Transverse colon (tissue), 4 donors: ENCODE results near the gene NECTIN3. TPM values are rescaled to one million over a fixed set of nuclear protein-coding genes. Genes with fewer than 3 reads are reported as not detected.

Experiments used
- DNase-seq: peaks from one replicate; pipeline ENCODE4 v3.0.0-alpha.2; 2019
- H3K27ac ChIP-seq, 4 donors: fragments of 200-600 bp; sonication (generic); 2 replicates each; pipeline ENCODE4 v1.5.1; 2016 to 2018; ENCODE audit warnings: inconsistent platforms in 4 of 4
- H3K27me3 ChIP-seq: fragments of 200-600 bp; sonication (generic); 2 replicates; pipeline ENCODE4 v1.5.1; 2017; ENCODE audit warnings: inconsistent platforms
- H3K36me3 ChIP-seq, 4 donors: fragments of 200-600 bp; sonication (generic); 2 replicates each; pipeline ENCODE4 v1.5.1; 2017 to 2019; ENCODE audit warnings: inconsistent platforms in 4 of 4
- H3K4me1 ChIP-seq, 4 donors: fragments of 200-600 bp; sonication (generic); 2 replicates each; pipeline ENCODE4 v1.5.1; 2017 to 2020; ENCODE audit warnings: inconsistent platforms in 4 of 4
- H3K4me3 ChIP-seq, 4 donors: fragments of 200-600 bp; sonication (generic); 1 replicate in 1 of 4; 2 replicates in 3 of 4; pipeline versions ENCODE4 v1.5.1 to v1.6.1; 2017 to 2019; ENCODE audit warnings: inconsistent platforms in 4 of 4
- H3K9me3 ChIP-seq, 2 donors: fragments of 200-600 bp; sonication (generic); 2 replicates each; pipeline ENCODE4 v1.5.1; 2017 to 2019; ENCODE audit warnings: inconsistent platforms in 2 of 2
- CTCF ChIP-seq, 5 experiments: fragments of 200-600 bp in 3 of 5; fragments of 450-650 bp in 2 of 5; sonication (generic) in 3 of 5; IDR thresholded peaks; 1 replicate in 2 of 5; 2 replicates in 3 of 5; pipeline ENCODE4 v1.5.1; 2016 to 2017; ENCODE audit warnings: antibody characterized with exemption in 5 of 5, inconsistent platforms in 3 of 5, mild to moderate bottlenecking in 2 of 5, moderate library complexity in 1 of 5
- EP300 ChIP-seq: sonication (generic); formaldehyde crosslinking; IDR thresholded peaks from one replicate; pipeline ENCODE4 v1.6.1; 2017; ENCODE audit warnings: antibody characterized with exemption, low read depth
- POLR2A ChIP-seq: fragments of 450-650 bp; IDR thresholded peaks from one replicate; pipeline ENCODE4 v1.6.1; 2016; ENCODE audit warnings: antibody characterized with exemption, mild to moderate bottlenecking, moderate library complexity
- POLR2AphosphoS5 ChIP-seq, 3 donors: sonication (generic); formaldehyde crosslinking; IDR thresholded peaks; one replicate each; pipeline ENCODE4 v1.6.1; 2016; ENCODE audit warnings: antibody characterized with exemption in 3 of 3
- WGBS, 2 donors: methylation state at CpG; one replicate each; pipeline ENCODE4 v1.1.5; 2018; ENCODE audit warnings: low coverage in 1 of 2; 5-methylcytosine and 5-hydroxymethylcytosine counted together
- in situ Hi-C, 4 donors: fragments of 200-750 bp; cut with MboI; loops; one replicate each; pipeline versions ENCODE4 v1.15.0 to v1.15.1; 2017; ENCODE audit warnings: low sequenced_read_pairs in 3 of 4, low pct_ligation_motif_present in 1 of 4, low pct_unique_long_range_greater_than_20kb in 1 of 4
- intact Hi-C: fragments of 100-400 bp; cut with DNase I; formaldehyde crosslinking; loops from one replicate; pipeline ENCODE4 v1.15.1; 2023; ENCODE audit warnings: low total_unique reads
- total RNA-seq, 4 donors: library from RNA; depleted of rRNA; stranded (reverse); fragments of >200 nt; gene quantifications; one replicate each; pipeline ENCODE4 v1.1.0, GENCODE V29; 2016

Gene NECTIN3
- total RNA-seq, 4 donors from 2014 or later = 28.1 to 104 (median 40.8) TPM

GRCh38 chr3:111218615-111219014, 147.0 kb downstream of the NECTIN3 start:
- in situ Hi-C loops = no loop called here
- Histone ChIP-seq H3K27me3 (no peaks in the 10 kb centered on the region), H3K4me1 (no peaks in the 10 kb centered on the region), H3K36me3 (no peaks in the 10 kb centered on the region), H3K9me3 (no peaks in the 10 kb centered on the region), H3K4me3 (no peak overlapping the region), H3K27ac (no peak overlapping the region)
- WGBS, 2 donors = 83 to 100% methylated on average over 1 of the region's 1 CpG
- DNase-seq = no peak
- intact Hi-C loops = no loop called here
- TF ChIP-seq EP300 (no peak), CTCF (IDR thresholded peaks at IDR 0.05) (no peak), POLR2A (no peak)

- TF ChIP-seq EP300 = no peak
- TF ChIP-seq POLR2AphosphoS5 (IDR thresholded peaks at IDR 0.05) = no peak
- no peak for TF ChIP-seq CTCF (IDR thresholded peaks at IDR 0.05)
- no peak for TF ChIP-seq POLR2A
- Histone ChIP-seq H3K36me3 (no peaks in the 10 kb centered on the region), H3K27me3 (no peaks in the 10 kb centered on the region), H3K27ac (no peak overlapping the region), H3K4me1 (no peaks in the 10 kb centered on the region), H3K9me3 (no peaks in the 10 kb centered on the region), H3K4me3 (no peak overlapping the region)
- intact Hi-C loops (no loop called here), in situ Hi-C loops (no loop called here)
- DNase-seq = no peak
Observed at GRCh38 chr3:111227216-111227615, 155.6 kb downstream of the NECTIN3 start.

GRCh38 chr3:111229301-111229700, 157.7 kb downstream of the NECTIN3 start:
- in situ Hi-C loops = no loop called here

GRCh38 chr3:111236836-111237713, 165.5 kb downstream of the NECTIN3 start:
- in situ Hi-C loops (no loop called here), intact Hi-C loops (no loop called here)
- H3K9me3 ChIP-seq = peaks cover 0 to 3% of the 10 kb centered on the region in 2 donors
- WGBS, 2 donors = 79% methylated on average over 6 of the region's 6 CpGs; no CpG with 5 or more reads in 1 of the 2 donors
- H3K27ac ChIP-seq = no peak overlapping the region
- no peaks in the 10 kb centered on the region for H3K36me3 ChIP-seq
- TF ChIP-seq CTCF (IDR thresholded peaks at IDR 0.05) = no peak
- no peak for TF ChIP-seq EP300
- no peak for TF ChIP-seq POLR2A
- no peak for TF ChIP-seq POLR2AphosphoS5 (IDR thresholded peaks at IDR 0.05)
- DNase-seq = no peak
- no peaks in the 10 kb centered on the region for H3K27me3 ChIP-seq
- H3K4me1 ChIP-seq = no peaks in the 10 kb centered on the region
- H3K4me3 ChIP-seq = no peak overlapping the region

More at GRCh38 chr3:111229301-111229700, 157.7 kb downstream of the NECTIN3 start:
- no peak overlapping the region for H3K4me3 ChIP-seq
- TF ChIP-seq EP300 (no peak), CTCF (IDR thresholded peaks at IDR 0.05) (no peak), POLR2AphosphoS5 (IDR thresholded peaks at IDR 0.05) (no peak), POLR2A (no peak)
- DNase-seq = no peak
- intact Hi-C loops = no loop called here
- H3K9me3 ChIP-seq = no peaks in the 10 kb centered on the region
- WGBS, 2 donors = 96 to 100% methylated on average over 1 to 3 of the region's 3 CpGs
- H3K36me3 ChIP-seq = no peaks in the 10 kb centered on the region
- no peaks in the 10 kb centered on the region for H3K4me1 ChIP-seq
- no peak overlapping the region for H3K27ac ChIP-seq
- no peaks in the 10 kb centered on the region for H3K27me3 ChIP-seq
